KOPT-K1 (cell line): ENCODE measurements around the gene NKAIN2.

Experiments
- H3K27ac ChIP-seq: fragments of 200-600 bp; sonication (generic); 2 replicates; pipeline ENCODE4 v1.5.1; 2016; ENCODE audit warnings: antibody characterized with exemption, mild to moderate bottlenecking, low read depth, low read length; ENCODE audit not compliant: poor library complexity, severe bottlenecking
- H3K36me3 ChIP-seq: fragments of 200-600 bp; sonication (generic); 2 replicates; pipeline ENCODE4 v1.5.1; 2017; ENCODE audit warnings: antibody characterized with exemption, mild to moderate bottlenecking, low read length, moderate library complexity; ENCODE audit not compliant: insufficient read depth
- H3K9me3 ChIP-seq: fragments of 200-600 bp; sonication (generic); 2 replicates; pipeline ENCODE4 v1.5.1; 2017; ENCODE audit warnings: antibody characterized with exemption, low read length, mild to moderate bottlenecking; ENCODE audit not compliant: insufficient read depth, poor library complexity, severe bottlenecking

The NKAIN2 gene

DNA sequence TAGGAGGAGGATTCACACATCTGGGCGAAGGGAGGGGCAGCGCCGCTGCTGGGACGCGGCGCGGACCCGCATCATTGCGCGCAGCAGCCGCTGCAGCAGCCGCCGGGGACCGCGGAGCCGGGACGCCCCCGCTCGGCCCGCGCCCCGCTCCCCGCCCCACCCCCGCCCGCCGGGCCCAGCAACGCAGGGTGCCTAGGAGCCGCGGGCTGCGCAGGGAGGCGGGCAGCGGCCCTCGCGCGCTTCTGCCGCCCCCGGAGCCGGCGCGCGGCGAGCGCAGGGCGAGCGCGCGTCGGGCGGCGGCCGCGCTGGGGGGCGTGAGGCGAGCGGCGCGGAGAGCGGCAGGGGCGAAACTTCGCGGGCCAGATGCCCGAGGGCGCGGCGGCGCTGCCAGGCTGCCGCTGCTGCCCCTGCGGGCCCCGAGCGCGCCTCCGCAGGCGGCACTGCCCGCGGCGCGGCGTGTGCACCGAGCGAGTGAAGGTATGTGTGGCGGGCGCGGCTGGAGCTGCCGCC lies at the start of gene NKAIN2:
Gene NKAIN2, plus strand, starts transcription at position 362 of the 510 bp plus-strand sequence.
- no peaks in the 10 kb centered on the region for H3K36me3 ChIP-seq
- H3K9me3 ChIP-seq = no peaks in the 10 kb centered on the region
- no peak within 1 kb of the TSS for H3K27ac ChIP-seq

DNA sequence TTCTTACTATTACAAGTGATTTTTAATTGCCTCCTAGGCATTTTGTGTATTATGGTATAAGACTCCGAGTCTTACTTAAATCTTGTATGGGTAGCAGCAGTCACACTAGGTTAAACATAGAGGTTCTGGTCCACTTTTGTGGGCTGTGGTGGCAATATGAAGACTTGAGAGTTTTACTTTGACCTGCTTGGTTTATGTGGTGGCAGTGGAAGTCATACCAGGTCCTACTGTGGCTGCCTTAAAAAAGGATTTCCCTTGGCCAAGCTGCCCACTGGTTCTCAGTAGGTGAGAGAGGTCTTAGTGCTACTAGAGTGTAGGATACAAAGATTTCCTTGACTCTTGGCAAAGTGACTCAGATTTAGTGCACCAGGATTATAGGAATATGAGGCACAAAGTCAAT lies 44.2 kb upstream of the NKAIN2 start:
- no peak overlapping the region for H3K27ac ChIP-seq
- no peaks in the 10 kb centered on the region for H3K9me3 ChIP-seq
- H3K36me3 ChIP-seq = no peaks in the 10 kb centered on the region

DNA sequence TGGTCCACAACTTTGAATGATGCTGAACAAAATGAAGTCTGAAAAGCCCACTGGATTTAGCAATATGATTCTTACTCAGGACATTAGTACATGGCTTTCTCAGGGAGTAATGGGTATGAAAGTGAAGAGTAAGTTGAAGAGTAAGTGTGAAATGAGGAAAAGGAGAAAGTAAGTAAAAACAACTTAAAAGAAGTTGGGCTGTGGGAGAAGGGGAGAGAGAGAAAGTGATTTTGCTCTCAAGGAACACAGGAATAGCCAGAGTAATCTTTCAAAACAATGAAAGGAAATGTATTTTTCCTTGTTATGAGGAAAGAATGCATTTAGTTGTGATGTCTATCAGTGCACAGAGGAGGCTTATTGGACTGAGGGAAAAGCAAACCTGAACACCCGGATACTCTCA lies 39.8 kb upstream of the NKAIN2 start:
- no peaks in the 10 kb centered on the region for H3K36me3 ChIP-seq
- H3K27ac ChIP-seq = no peak overlapping the region
- H3K9me3 ChIP-seq = no peaks in the 10 kb centered on the region

DNA sequence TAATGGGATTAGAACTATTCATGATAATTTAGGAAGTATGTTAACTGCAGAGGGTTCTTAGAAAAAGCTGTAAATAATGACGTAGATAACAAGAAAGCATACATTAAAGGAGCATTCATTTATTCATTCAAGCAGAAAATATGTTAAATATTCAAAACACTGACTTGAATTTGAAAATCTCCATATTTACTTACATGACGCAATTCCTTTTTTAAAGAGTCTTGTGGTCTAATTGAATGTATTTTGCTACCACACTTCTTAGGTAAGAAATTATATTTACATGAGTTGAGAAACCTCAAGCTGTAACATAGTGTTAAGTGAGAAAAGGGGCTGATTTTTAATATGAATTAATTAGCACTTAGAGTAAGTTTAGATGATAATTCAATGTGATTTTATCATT lies 38.9 kb upstream of the NKAIN2 start:
- Histone ChIP-seq H3K36me3 (no peaks in the 10 kb centered on the region), H3K27ac (no peak overlapping the region), H3K9me3 (no peaks in the 10 kb centered on the region)

DNA sequence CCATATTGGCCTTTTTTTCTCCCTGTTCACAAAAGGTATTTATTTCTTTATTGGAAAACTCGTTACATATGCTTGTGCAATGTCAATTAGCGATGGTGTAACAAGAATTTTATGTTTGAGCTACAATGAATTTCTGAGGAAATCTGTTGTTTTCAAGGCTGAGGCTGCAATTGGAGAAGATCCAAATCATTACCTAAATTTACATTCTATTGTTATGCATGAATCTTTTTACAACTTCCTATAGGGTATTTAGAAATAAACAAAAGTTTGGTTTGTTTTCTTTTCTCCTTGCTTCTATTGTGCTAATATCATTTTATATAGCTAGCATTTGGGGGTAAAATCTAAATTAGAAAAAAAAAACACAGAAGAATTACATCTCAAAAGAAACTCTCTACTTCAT lies 34.7 kb upstream of the NKAIN2 start:
- Histone ChIP-seq H3K9me3 (no peaks in the 10 kb centered on the region), H3K36me3 (no peaks in the 10 kb centered on the region), H3K27ac (no peak overlapping the region)

DNA sequence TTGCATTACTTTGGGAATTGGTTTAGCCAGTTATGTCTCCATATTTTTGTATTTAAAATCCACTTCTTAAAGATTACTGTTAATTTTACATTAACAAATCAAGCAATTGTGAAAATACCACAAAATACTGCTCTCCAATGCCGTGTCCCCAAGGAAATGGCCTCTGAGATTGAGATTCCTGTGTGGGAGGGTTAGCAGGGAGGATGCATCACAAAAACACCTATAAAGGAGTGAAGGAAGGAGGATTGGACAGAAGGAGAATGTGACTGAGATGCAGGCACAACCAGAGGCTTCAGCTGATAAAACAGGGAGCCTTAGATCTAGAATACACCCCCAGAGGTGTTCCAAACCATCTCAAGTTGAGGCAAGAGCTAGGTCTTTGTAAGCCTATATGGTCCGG lies 34.2 kb upstream of the NKAIN2 start:
- Histone ChIP-seq H3K27ac (no peak overlapping the region), H3K9me3 (no peaks in the 10 kb centered on the region), H3K36me3 (no peaks in the 10 kb centered on the region)

DNA sequence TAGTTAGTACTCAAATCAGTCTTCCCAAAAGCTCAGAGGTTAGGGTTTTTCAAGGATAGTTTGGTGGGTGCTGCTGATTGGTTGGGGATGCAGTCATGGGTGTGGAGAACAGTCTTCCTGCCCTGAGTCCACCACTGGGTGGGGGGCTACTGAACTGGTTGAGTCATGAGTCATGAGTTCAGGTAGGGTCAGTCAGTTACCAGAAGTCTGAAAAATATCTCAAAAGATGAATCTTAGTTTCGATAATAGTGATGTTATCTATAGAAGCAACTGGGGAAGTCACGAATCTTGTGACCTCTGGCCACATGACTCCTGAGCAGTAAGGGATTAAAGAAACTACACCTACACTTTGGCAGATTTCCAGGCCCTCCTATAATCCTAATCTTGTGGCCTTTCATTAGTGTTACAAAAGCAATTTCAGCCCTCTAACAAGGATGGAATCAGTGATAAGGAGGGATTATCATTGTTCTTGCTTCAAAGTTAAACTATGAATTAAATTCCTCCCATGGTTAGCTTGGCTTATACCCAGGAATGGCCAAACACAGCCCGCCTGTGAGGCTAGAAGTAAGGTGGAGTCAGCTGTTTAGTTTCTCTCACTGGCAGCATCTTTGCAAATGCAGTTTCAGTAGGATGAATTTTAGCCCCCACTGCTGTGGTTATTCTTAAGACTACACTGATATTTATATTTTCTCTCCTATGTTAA lies 33.3 kb upstream of the NKAIN2 start:
- Histone ChIP-seq H3K36me3 (no peaks in the 10 kb centered on the region), H3K27ac (no peak overlapping the region), H3K9me3 (no peaks in the 10 kb centered on the region)

DNA sequence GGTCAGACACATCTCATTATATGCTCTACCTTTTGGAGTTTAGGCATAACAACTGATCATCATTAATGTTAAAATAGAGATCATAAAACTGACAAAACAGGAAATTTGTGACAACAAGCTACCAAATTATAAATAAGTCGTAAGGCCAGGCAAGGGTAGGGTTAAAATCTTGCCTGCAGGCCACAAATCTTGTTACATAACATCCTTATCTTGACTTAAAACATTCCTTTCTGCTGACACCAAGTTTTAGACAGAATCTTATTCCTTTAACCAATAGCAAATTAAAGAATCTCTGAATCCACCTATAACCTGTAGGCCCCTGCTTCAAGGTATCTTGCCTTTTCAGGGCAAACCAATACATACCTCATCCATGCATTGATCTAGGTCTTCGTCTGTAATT lies 32.5 kb upstream of the NKAIN2 start:
- no peak overlapping the region for H3K27ac ChIP-seq
- no peaks in the 10 kb centered on the region for H3K9me3 ChIP-seq
- H3K36me3 ChIP-seq = no peaks in the 10 kb centered on the region

DNA sequence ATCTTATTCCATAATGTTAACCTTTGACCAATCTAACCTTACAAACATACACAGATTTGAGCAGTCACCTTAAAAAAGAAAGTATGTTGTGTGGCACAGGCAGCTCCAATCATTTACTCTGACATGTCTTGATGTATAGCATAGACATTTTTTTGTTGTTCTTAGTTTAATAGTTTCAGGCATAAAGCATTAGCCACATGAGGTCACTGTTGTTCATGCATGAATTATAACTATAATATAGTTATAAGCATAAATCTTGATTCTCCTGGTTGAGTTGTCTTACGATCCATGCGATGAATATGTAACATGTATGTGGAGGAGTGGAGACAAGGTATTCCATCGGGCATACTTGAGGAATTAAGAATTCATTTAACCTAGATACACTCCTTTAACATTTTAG lies 26.1 kb upstream of the NKAIN2 start:
- no peaks in the 10 kb centered on the region for H3K9me3 ChIP-seq
- no peak overlapping the region for H3K27ac ChIP-seq
- no peaks in the 10 kb centered on the region for H3K36me3 ChIP-seq

DNA sequence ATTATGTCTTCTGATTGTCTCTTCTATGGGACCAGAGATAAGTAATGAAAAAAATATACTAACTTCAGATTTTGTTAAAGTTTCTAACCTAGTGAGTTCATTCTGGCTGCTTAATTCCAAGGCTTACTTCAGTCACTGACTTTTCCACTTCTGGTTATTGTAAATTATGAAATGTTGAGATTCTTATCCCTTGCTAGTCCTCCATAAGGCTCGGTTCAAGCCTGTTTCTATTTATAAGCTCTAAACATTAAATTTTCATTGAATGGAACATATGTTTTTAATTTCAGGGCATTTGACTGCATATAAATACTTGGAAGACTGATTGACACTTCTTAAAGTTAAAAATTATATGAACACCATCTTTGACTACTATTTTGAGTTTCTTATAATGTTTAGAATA lies 23.6 kb upstream of the NKAIN2 start:
- Histone ChIP-seq H3K27ac (no peak overlapping the region), H3K9me3 (no peaks in the 10 kb centered on the region), H3K36me3 (no peaks in the 10 kb centered on the region)

DNA sequence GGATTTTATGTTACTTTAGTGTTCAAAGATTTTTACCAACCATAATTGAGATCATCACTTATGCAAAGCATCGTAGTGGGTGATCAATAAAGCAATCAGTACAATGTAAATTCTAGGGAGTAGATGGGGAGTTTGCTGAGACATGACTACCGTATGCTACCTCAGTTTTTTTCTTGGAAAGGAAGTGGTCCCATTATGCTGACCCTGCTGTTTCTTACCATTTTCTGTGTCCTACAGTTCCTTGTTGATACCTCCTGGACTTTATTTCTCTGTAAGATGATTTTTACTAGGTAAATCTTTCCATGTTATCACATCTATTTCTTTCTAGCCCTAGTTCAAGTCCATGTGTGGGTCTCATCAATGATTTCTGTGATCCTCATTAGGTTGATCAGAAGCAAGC lies 19.3 kb upstream of the NKAIN2 start:
- Histone ChIP-seq H3K9me3 (no peaks in the 10 kb centered on the region), H3K36me3 (no peaks in the 10 kb centered on the region), H3K27ac (no peak overlapping the region)

DNA sequence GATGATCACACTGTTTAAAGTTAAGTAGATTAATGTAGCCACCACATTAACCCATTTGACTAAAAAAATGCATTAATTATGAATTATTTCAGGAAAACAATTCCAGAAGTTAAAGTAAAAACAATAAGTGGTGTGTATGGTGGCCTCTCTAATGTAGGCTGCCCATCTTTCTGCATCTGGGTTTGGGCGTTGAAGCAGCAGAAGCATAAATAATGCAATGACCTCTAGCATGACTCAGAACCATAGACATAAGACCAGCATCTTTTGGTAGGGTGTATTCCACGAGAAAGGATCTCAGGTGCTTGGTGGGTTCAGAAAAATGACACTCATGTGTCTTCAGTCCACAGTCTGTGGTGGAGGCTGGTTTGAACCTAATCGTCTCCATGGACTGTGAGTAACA lies 18.6 kb upstream of the NKAIN2 start:
- H3K27ac ChIP-seq = no peak overlapping the region
- H3K36me3 ChIP-seq = no peaks in the 10 kb centered on the region
- no peaks in the 10 kb centered on the region for H3K9me3 ChIP-seq

DNA sequence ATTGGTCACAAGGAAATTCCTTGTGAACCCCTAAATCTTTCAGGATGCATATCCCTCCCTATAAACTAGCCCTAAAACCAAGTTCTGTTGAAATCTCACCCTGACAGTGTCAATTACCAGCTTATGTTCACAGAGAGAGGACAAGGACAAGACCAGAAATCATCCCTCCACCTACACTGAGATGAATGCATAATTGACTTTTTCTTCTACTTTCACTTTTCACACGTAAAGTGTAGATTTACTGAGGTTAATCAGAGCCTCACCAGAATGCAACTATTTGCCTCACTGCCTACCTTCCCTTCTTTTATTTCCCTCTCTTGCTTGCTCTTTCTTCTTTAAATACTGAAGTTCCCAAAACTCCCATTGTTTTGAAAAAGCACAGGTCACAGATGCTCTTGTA lies 15.3 kb upstream of the NKAIN2 start:
- Histone ChIP-seq H3K36me3 (no peaks in the 10 kb centered on the region), H3K27ac (no peak overlapping the region), H3K9me3 (no peaks in the 10 kb centered on the region)

DNA sequence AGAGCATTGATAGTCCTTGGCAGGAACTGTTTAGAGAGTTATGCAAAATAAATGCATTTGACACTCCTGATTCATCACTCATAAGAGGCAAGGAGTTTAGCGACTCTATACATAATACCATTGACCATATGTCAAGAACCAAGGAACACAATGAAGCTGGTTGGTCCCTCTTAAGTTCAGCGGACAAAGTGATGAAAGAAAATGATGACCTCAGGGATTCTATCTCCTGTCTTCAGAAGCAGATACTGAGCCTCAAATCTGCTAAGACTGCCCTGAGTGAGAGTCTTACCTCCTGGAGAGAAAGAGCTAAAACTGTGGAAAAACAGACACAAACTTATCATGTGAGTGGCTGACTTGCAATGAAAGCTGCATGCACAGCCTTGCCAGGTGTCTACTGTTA lies 9.5 kb upstream of the NKAIN2 start:
- Histone ChIP-seq H3K27ac (no peak overlapping the region), H3K36me3 (no peaks in the 10 kb centered on the region), H3K9me3 (no peaks in the 10 kb centered on the region)

DNA sequence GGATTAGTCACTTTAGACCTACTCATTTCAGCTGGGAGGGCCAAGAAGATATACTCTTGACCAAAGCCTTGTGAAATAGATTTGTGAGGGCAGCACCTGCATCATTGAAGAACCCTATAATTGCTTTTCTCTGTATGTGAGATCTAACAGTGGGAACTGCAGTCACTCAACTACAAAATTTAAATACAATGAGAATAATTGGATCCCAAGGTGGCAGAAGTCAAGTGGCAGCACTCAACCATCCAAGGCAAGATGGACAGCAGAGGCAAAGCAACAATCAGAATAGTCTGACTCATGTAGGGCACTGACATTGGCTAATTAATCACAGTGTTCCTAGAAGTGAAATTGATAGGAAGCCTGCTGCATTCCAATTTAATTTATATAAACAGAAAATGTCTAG lies 8.9 kb upstream of the NKAIN2 start:
- Histone ChIP-seq H3K27ac (no peak overlapping the region), H3K9me3 (no peaks in the 10 kb centered on the region), H3K36me3 (no peaks in the 10 kb centered on the region)

DNA sequence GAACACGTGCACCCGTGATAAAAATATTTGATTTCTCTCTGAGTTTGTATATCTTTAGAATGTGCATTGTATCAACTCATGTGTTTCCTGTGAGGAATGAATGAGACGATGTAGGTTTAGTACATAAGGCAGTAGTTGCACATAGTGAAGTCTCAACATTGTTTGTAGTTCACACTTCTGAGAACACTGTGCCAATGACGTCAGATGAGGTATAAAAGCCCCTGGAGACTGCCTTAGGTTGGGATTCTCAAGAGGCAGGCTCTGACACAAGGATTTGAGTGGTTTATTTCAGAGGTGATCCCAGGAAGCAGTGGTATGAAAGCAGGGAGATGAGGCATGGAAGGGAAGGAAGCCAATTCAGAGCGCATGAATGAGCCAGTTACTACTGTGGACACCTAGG lies 2.6 kb upstream of the NKAIN2 start:
- Histone ChIP-seq H3K27ac (no peak overlapping the region), H3K36me3 (no peaks in the 10 kb centered on the region), H3K9me3 (no peaks in the 10 kb centered on the region)
